IMR-90 (cell line): Measurements from ENCODE around the gene MORN5. TPM values are rescaled to one million over a fixed set of nuclear protein-coding genes. Genes with fewer than 3 reads are reported as not detected.

Source experiments
- ATAC-seq: fragments of 200-7000 bp; cut with Tn5 transposase; 2 replicates; pipeline ENCODE4 v1.9.1; 2020; ENCODE audit warnings: low read depth, mild to moderate bottlenecking, moderate library complexity
- BruUV-seq: library from RNA; stranded (reverse); fragments of 400-500 nt; replicated peaks from 2 replicates; lab custom pipeline; 2021; lab: Mats Ljungman, UMichigan
- CTCF ChIA-PET: fragments of 300-600 bp; formaldehyde crosslinking; extraction: SDS; loops from one replicate; lab custom pipeline; 2021; ENCODE audit warnings: antibody characterized with exemption; lab: Yijun Ruan, JAX
- POLR2A ChIA-PET: fragments of 300-600 bp; sonication (Branson Sonifier 250); formaldehyde crosslinking; loops from one replicate; lab custom pipeline; 2022; ENCODE audit warnings: antibody characterized with exemption; ENCODE audit not compliant: unreplicated experiment; lab: Charles Lee
- DNase-seq: peaks from one replicate; pipeline ENCODE4 v3.0.0; 2013
- H2AFZ ChIP-seq: replicated peaks from 2 replicates; pipeline ENCODE3; 2013; ENCODE audit warnings: low read length, mild to moderate bottlenecking; ENCODE audit not compliant: poor library complexity
- H2AK5ac ChIP-seq: 2 replicates; pipeline ENCODE4 v1.6.1; 2013; ENCODE audit warnings: low read depth, low read length, inconsistent platforms
- H2AK9ac ChIP-seq: replicated peaks from 2 replicates; pipeline ENCODE3; 2013; ENCODE audit warnings: mild to moderate bottlenecking, low read depth, low read length, moderate library complexity; ENCODE audit not compliant: poor library complexity
- H2BK120ac ChIP-seq: 2 replicates; pipeline ENCODE4 v1.6.1; 2013; ENCODE audit warnings: low read depth, low read length, inconsistent platforms
- H2BK15ac ChIP-seq: 3 replicates; pipeline ENCODE4 v1.6.1; 2013; ENCODE audit warnings: low read depth, low read length, inconsistent platforms
- H2BK20ac ChIP-seq: 2 replicates; pipeline ENCODE4 v1.6.1; 2013; ENCODE audit warnings: low read depth, mild to moderate bottlenecking, inconsistent platforms, low read length, moderate library complexity
- H2BK5ac ChIP-seq: 2 replicates; pipeline ENCODE4 v1.6.1; 2013; ENCODE audit warnings: mild to moderate bottlenecking, low read depth, low read length, inconsistent platforms; ENCODE audit not compliant: poor library complexity, severe bottlenecking
- H3K14ac ChIP-seq: replicated peaks from 2 replicates; pipeline ENCODE4 v1.6.1; 2013; ENCODE audit warnings: low read depth, low read length, inconsistent platforms
- H3K18ac ChIP-seq: 2 replicates; pipeline ENCODE4 v1.6.1; 2013; ENCODE audit warnings: low read depth, low read length, control low read depth
- H3K23ac ChIP-seq: 2 replicates; pipeline ENCODE4 v1.6.1; 2013; ENCODE audit warnings: low read depth, low read length, inconsistent platforms
- H3K27ac ChIP-seq: 2 replicates; pipeline ENCODE4 v1.5.1; 2013; ENCODE audit warnings: mild to moderate bottlenecking, control low read depth, low read length; ENCODE audit not compliant: insufficient read depth
- H3K27me3 ChIP-seq: 2 replicates; pipeline ENCODE4 v1.6.1; 2013; ENCODE audit warnings: low read length; ENCODE audit not compliant: control insufficient read depth, insufficient read depth
- H3K36me3 ChIP-seq: 2 replicates; pipeline ENCODE4 v1.6.1; 2013; ENCODE audit warnings: low read length, mixed read lengths; ENCODE audit not compliant: control insufficient read depth, insufficient read depth
- H3K4ac ChIP-seq: 2 replicates; pipeline ENCODE4 v1.6.1; 2013; ENCODE audit warnings: low read depth, low read length, inconsistent platforms
- H3K4me1 ChIP-seq: 2 replicates; pipeline ENCODE4 v1.6.1; 2013; ENCODE audit warnings: low read length, mixed read lengths; ENCODE audit not compliant: control insufficient read depth, insufficient read depth
- H3K4me2 ChIP-seq: 2 replicates; pipeline ENCODE4 v1.6.1; 2013; ENCODE audit warnings: low read depth, mild to moderate bottlenecking, control low read depth, low read length, moderate library complexity
- H3K4me3 ChIP-seq: 2 replicates; pipeline ENCODE4 v1.5.1; 2013; ENCODE audit warnings: low read depth, mild to moderate bottlenecking, control low read depth, low read length, moderate library complexity; ENCODE audit not compliant: insufficient read depth
- H3K56ac ChIP-seq: 2 replicates; pipeline ENCODE4 v1.6.1; 2013; ENCODE audit warnings: low read length, inconsistent platforms; ENCODE audit not compliant: insufficient read depth; ENCODE audit errors: extremely low read depth
- H3K79me1 ChIP-seq, 2 experiments: 2 replicates each; pipeline ENCODE4 v1.6.1; 2013; ENCODE audit warnings: low read length in 2 of 2, inconsistent platforms in 1 of 2, low read depth in 1 of 2
- H3K9ac ChIP-seq: 2 replicates; pipeline ENCODE4 v1.6.1; 2013; ENCODE audit warnings: low read depth, low read length, control low read depth
- H3K9me1 ChIP-seq: 2 replicates; pipeline ENCODE4 v1.6.1; 2013; ENCODE audit warnings: low read length, inconsistent platforms; ENCODE audit not compliant: insufficient read depth
- H3K9me3 ChIP-seq: 2 replicates; pipeline ENCODE4 v1.6.1; 2013; ENCODE audit warnings: low read length; ENCODE audit not compliant: control insufficient read depth, insufficient read depth
- H4K20me1 ChIP-seq: 2 replicates; pipeline ENCODE4 v1.6.1; 2013; ENCODE audit warnings: low read length, inconsistent platforms; ENCODE audit not compliant: insufficient read depth
- H4K5ac ChIP-seq: 2 replicates; pipeline ENCODE4 v1.6.1; 2013; ENCODE audit warnings: mild to moderate bottlenecking, low read depth, low read length, control low read depth
- H4K8ac ChIP-seq, 2 experiments: 2 replicates each; pipeline ENCODE4 v1.6.1; 2013; ENCODE audit warnings: low read depth in 2 of 2, low read length in 2 of 2, control low read depth in 1 of 2, inconsistent platforms in 1 of 2
- H4K91ac ChIP-seq: 2 replicates; pipeline ENCODE4 v1.6.1; 2013; ENCODE audit warnings: low read depth, low read length, inconsistent platforms; ENCODE audit not compliant: insufficient read depth
- BHLHE40 ChIP-seq: fragments of 150-350 bp; IDR thresholded peaks from 2 replicates; pipeline ENCODE4 v1.6.1; 2016; ENCODE audit warnings: mild to moderate bottlenecking, low read depth, low read length
- CEBPB ChIP-seq: IDR thresholded peaks from 2 replicates; pipeline ENCODE4 v1.6.1; 2012; ENCODE audit warnings: low read depth, low read length, improper control_type of control experiment
- FOS ChIP-seq: fragments of 150-350 bp; IDR thresholded peaks from 2 replicates; pipeline ENCODE4 v1.6.1; 2016; ENCODE audit warnings: low read depth, low read length
- MAZ ChIP-seq: IDR thresholded peaks from 2 replicates; pipeline ENCODE4 v1.6.1; 2012; ENCODE audit warnings: low read depth, mild to moderate bottlenecking, low read length, improper control_type of control experiment, moderate library complexity, borderline replicate concordance
- RAD21 ChIP-seq: IDR thresholded peaks from 2 replicates; pipeline ENCODE4 v1.6.1; 2012; ENCODE audit warnings: low read length, improper control_type of control experiment
- RCOR1 ChIP-seq: IDR thresholded peaks from 2 replicates; pipeline ENCODE4 v1.6.1; 2012; ENCODE audit warnings: mild to moderate bottlenecking, low read length, improper control_type of control experiment; ENCODE audit not compliant: insufficient replicate concordance
- WGBS, 2 experiments: methylation state at CpG; one replicate each; pipeline versions ENCODE4 v1.1.5 to v1.1.7; 2013; ENCODE audit warnings: missing lambda C conversion rate in 2 of 2; ENCODE audit not compliant: insufficient read length in 1 of 2; ENCODE audit errors: extremely low coverage in 2 of 2; 5-methylcytosine and 5-hydroxymethylcytosine counted together
- dilution Hi-C: fragments of 300-500 bp; cut with HindIII; formaldehyde crosslinking; loops from one replicate; pipeline ENCODE4 v1.14.3; 2018; ENCODE audit warnings: low sequenced_read_pairs; ENCODE audit not compliant: unreplicated experiment
- in situ Hi-C: fragments of 300-500 bp; cut with MboI; formaldehyde crosslinking; loops from 3 replicates; pipeline ENCODE4 v1.14.3; 2019; ENCODE audit warnings: low sequenced_read_pairs, inconsistent platforms, mixed read lengths
- intact Hi-C: fragments of 100-400 bp; cut with micrococcal nuclease; formaldehyde crosslinking; loops from 2 replicates; pipeline ENCODE4 v1.10.0; 2022
- polyA plus RNA-seq, 3 experiments: library from polyadenylated mRNA; depleted of rRNA; stranded (reverse); fragments of >200 nt; gene quantifications; 2 replicates each; pipeline ENCODE4 v1.2.3, GENCODE V29; 2012; ENCODE audit warnings: low replicate concordance in 1 of 3
- total RNA-seq: library from RNA; depleted of rRNA; stranded (reverse); fragments of >200 nt; gene quantifications from 2 replicates; pipeline ENCODE4 v1.2.3, GENCODE V29; 2012
- TF ChIP-seq, protein P1 (sequence below): fragments of 150-350 bp; IDR thresholded peaks from 2 replicates; pipeline ENCODE4 v1.6.1; 2016; ENCODE audit warnings: low read depth, mild to moderate bottlenecking, low read length, moderate library complexity, borderline replicate concordance

The MORN5 gene
- total and polyA plus RNA-seq, 2 of the 4 experiments (the other 2 are of a cell fraction), result not detected

DNA sequence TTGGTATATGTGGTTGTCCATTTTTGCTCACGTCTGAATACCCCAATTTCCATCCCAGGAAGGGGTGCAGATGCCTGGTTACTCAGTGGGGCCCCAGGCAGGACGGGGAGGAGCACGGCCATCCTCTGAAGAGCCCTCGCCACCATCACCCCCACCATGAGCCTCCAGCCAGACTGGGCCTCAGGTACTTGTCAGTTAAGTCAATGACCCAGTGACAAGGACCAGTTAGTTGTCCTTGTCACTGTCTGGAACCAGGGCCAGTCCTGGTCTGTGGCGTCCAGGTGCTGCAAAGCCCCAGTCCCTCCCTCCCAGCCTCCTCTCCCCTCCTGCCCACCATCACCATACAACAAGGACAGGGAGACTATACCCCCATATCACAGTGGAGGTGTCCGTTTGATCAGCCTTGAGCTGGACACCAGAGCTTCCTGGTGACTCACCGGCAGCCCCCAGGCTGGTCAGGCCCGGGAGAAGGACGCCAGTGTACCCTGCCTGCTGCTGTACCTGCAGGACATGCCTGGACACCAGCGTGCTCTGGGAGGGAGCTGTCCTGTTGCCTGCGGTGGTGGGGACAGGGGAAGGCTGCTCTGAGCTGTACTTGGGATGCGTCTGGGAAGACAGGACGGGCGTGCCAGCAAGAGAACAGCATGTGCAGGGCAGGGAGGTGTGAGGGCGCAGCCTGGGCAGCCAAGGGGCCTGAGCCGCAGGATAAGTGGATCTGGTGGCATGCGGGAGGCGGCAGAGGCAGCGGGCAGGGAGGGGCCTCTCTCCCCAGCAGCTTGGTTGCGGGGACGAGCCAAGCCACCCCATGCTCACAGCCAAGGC, 34.0 kb upstream of the MORN5 start:
- 34% methylated on average over 8 of the region's 21 CpGs; no CpG with 5 or more reads in 1 of the 2 experiments for WGBS, 2 experiments
- intact Hi-C loops, result loop anchor here (1.0 to 2.0 kb wide), 3 partner anchors 225 to 685 kb away; no protein-coding TSS in a partner anchor
- in situ Hi-C loops, result no loop called here
- no peaks in the 10 kb centered on the region; the same call in 1 of the 2 replicates for H3K27me3 ChIP-seq
- peak overlapping the region; percentile 17; the same call in 1 of the 2 replicates for H3K27ac ChIP-seq
- DNase-seq, result peak; percentile 12
- H2BK15ac ChIP-seq, result peak overlapping the region; percentile 67
- peak overlapping the region; percentile 39 for H2BK5ac ChIP-seq
- peak overlapping the region; percentile 81 for H2BK20ac ChIP-seq
- peak overlapping the region; percentile 87 for H2AFZ ChIP-seq
- peak overlapping the region; percentile 45 for H4K5ac ChIP-seq
- TF ChIP-seq, protein P1, sequence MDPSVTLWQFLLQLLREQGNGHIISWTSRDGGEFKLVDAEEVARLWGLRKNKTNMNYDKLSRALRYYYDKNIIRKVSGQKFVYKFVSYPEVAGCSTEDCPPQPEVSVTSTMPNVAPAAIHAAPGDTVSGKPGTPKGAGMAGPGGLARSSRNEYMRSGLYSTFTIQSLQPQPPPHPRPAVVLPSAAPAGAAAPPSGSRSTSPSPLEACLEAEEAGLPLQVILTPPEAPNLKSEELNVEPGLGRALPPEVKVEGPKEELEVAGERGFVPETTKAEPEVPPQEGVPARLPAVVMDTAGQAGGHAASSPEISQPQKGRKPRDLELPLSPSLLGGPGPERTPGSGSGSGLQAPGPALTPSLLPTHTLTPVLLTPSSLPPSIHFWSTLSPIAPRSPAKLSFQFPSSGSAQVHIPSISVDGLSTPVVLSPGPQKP, result no peak
- TF ChIP-seq FOS (peak; percentile 24), RAD21 (no peak), MAZ (0 out of 2 replicates have a peak, but pooled peaks have one; percentile 2), CEBPB (no peak), RCOR1 (no peak), BHLHE40 (no peak)
- peak overlapping the region; percentile 47 for H3K4me2 ChIP-seq
- H2AK9ac ChIP-seq, result peak overlapping the region; percentile 74
- H2AK5ac ChIP-seq, result peak overlapping the region; percentile 90
- no peak overlapping the region for H3K56ac ChIP-seq
- ChIA-PET CTCF (interaction anchor here (0.5 to 3.7 kb wide), 14 partner anchors 18 to 579 kb away, joined by 3 to 43 read pairs (median 4); no protein-coding TSS in a partner anchor), POLR2A (interaction anchor here (0.5 to 1.3 kb wide), 3 partner anchors 19 to 225 kb away, joined by 4 to 6 read pairs (median 5); no protein-coding TSS in a partner anchor)
- H3K36me3 ChIP-seq, result no peaks in the 10 kb centered on the region
- H3K79me1 ChIP-seq, result no peaks in the 10 kb centered on the region
- peak; percentile 30 for ATAC-seq
- H3K23ac ChIP-seq, result 0 out of 2 replicates have a peak overlapping the region, but pooled peaks have one; percentile 8
- H3K4me3 ChIP-seq, result no peak overlapping the region
- H4K8ac ChIP-seq, result peak overlapping the region; percentile 77 to 95; a peak in 3 of 4 replicates
- H3K9me3 ChIP-seq, result no peaks in the 10 kb centered on the region
- H3K14ac ChIP-seq, result peak overlapping the region; percentile 40
- BruUV-seq, result no TSS peak
- peak overlapping the region; percentile 93 for H2BK120ac ChIP-seq
- peaks cover 7% of the 10 kb centered on the region for H3K9me1 ChIP-seq
- no peak overlapping the region; the same call in 1 of the 2 replicates for H3K9ac ChIP-seq
- H4K91ac ChIP-seq, result peak overlapping the region; percentile 82
- dilution Hi-C loops, result no loop called here
- no peaks in the 10 kb centered on the region for H4K20me1 ChIP-seq
- peak overlapping the region; percentile 86 for H3K4ac ChIP-seq
- peak overlapping the region; percentile 8; the same call in 1 of the 2 replicates for H3K18ac ChIP-seq
- H3K4me1 ChIP-seq, result peaks cover 13% of the 10 kb centered on the region
